GM19099 (cell line): Measurements from ENCODE around the gene PAPSS1.

ENCODE experiments used
- POLR2A ChIP-seq: IDR thresholded peaks from 3 replicates; pipeline ENCODE4 v1.6.1; 2011; ENCODE audit warnings: low read depth; ENCODE audit not compliant: insufficient read length; ENCODE audit errors: extremely low read depth

PAPSS1 gene

DNA sequence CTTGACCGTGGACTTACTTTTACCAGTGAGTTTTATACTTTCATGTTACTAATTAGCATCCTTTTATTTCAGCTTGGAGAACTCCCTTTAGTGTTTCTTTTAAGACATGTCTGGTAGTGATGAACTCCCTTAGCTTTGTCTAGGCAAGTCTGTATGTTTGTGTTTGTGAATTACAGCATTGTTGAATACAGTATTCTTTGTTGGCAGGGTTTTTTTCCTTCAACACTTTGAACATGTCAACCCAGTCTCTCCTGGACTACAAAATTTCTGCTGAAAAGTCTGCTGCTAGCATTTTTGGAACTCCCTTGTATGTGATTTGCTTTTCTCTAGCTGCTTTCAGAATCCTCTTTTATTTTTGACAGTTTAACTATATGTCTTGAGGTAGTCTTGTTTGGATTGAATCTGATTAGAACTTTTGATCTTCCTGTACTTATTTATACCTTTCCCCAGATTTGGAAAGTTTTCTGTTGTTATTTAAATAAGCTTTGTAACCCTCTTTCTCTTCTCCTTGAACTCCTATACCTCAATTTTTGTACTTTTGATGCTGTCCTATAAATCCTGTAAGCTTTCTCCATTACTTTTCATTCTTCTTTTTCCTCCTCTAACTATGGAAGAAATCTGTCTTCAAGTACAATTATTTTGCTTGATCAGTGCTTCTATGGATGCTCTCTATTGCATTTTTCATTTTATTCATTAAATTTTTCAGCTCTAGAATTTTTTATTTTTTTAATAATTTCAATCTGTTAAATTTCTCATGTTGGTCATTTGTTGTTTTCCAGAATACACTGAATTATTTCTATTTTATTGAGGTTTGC is 14.1 kb downstream of the PAPSS1 start:
- TF ChIP-seq POLR2A, result no peak

DNA sequence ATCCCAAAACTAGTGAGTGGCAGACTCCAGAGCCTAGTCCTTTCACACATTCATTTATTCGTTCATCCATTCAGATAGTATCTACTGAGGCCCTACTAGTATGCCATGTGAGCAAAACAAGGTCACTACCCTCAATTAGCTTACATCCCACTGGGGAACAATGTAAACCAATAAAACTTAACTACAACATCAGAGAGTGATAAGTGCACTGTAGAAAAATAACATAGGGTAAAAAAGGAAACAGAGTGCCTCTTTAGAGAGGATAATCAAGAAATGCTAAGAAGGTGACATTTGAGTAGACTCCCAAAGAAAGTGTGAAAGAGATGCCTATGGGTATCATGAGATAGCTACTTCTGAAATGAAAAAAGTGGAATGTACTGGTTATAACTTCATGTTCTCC is 18.5 kb downstream of the PAPSS1 start:
- no peak for TF ChIP-seq POLR2A

DNA sequence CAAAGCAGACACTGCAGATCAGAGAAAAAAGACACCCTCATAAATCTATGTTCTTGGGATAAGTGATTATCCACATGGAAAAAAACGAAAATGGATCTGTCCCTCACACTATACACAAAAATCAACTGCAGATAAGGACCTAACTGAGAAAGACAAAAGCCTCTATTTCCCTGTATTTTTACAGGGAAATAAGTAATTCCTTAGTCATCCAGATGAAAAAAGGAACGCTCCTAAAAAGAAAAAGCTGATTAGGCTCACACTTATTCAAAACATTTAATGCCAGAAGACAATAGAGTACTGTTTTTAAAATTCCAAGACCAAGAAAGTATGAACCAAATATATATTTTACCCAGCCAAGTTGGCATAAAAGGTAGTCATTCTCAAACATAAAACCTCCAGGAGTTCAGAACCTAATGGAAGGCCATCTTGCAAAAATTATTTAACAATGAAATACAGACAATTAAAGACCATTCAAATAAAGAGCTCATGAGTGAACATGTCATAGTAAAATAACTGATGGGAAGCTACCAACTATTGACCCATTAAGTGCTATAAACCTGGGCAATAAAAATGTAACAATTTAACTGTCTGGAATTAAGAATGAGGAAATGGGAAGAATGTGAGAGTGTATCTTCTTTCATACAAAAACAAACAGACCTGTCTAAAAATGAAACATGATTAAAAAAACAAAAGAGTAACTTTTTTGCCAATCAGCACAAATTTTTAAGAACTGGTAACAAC is 20.4 kb downstream of the PAPSS1 start:
- TF ChIP-seq POLR2A, result no peak

DNA sequence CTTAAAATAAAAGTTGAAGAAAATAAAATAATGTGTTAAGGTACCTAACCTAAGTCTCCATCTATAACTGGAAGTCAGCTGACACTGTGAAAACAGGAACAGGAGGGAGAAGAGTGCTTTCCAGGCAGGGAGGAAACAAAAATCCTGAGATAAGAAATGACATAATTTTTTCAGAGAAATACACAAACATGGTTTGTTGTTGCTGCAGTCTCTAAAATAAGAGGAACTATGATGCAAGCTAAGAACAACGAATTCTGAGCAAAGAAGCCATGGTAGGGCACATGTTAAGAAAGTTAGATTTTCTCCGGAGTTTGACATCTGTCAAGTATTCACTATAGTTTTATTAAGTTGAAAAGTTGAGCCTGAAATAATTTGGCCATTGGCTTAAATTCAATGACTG is 26.9 kb downstream of the PAPSS1 start:
- no peak for TF ChIP-seq POLR2A

DNA sequence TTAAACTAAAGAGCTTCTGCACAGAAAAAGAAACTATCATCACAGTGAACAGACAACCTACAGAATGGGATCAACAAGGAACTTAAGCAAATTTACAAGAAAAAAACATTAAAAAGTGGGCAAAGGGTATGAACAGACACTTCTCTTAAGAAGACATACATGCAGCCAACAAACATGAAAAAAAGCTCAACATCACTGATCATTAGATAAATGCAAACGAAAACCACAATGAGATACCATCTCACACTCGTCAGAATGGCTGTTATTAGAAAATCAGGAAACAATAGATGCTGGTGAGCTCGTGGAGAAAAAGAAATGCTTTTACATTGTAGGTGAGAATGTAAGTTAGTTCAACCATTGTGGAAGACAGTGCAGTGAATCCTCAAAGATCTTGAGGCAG is 27.8 kb downstream of the PAPSS1 start:
- TF ChIP-seq POLR2A, result no peak

DNA sequence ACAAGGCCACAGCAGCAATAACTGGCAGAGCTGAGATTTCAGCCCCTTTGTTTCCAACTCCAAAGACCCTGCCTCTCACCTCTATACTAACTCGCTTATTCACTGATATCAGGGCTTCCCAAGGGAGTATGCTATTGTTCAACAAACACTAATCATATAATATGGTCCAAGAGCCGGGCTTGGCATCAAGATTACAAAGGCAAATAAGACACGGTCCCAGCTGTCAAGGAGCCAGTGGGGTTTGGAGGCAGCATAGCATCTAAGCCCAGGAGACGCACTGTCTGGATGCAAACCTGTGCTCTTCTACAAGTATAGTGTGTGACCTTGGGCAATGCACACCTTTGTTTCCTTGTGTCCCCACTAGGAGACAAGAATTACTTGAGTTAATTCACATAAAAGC is 28.7 kb downstream of the PAPSS1 start:
- no peak for TF ChIP-seq POLR2A

DNA sequence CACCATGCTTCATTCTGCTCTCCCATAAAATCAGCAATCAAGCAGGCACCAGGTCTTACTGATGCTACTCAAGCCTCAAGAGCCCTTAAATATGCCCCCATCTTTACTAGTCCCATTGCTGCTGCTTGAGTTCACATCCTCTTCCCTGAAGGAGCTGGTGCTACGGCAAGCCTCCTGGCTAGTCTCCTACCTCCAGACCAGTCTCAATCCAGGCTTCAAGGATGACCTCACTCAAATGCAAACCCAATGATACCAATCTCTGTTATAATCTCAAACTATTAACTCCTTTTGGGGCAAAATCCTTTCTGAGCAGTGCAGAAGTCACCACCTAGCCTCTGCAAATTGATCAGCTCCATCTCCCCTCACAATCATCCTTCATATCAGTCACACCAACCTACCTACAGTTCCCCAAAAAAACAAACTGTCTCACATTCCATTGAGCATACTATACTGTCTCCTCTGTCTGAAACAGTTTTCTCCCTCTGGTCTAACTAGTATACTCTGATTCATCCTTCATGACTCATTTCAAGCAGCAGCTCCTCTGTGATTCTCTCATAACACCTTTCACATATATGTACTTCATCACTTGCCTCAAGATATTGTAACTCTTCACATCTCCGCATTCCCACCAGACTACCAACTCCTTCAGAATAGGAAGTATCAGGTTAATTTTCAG is 30.0 kb downstream of the PAPSS1 start:
- TF ChIP-seq POLR2A, result no peak

DNA sequence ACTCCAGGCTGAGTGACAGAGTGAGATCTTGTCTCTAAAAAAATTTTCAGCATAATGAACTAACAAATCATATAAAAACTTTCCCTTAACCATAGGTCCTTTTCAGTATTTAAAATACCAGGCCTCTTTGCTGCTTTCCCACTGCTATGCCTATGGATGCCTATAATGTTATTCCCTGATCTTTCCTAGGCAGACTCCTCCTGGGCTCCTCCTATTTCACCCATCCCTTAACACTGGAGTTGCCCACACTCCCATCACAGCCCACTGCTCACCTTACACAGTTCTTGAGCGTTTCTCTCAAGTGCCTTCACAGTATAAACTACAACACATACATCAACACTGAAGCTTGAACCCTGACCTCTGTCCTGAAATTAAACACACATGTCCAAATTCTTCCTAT is 31.6 kb downstream of the PAPSS1 start:
- TF ChIP-seq POLR2A, result no peak

DNA sequence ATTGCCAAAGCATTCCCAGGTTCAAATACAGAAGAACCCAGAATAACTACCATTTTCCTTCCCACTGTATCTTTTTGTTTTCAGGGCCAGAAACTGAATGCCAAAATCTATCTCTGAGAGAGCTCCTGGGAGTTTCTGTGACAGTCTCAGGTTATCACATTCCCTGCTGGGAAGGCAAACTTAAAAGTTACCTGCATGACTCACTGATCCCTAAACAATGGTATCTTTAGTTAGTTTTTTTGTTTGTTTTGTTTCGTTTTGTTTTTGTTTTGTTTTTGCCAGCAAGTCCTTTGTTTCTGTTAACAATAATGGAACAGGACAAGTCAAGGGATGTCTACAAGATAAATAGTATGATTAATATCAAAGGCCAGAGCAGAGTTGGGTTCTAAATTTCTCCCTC is 34.3 kb downstream of the PAPSS1 start:
- TF ChIP-seq POLR2A, result no peak

DNA sequence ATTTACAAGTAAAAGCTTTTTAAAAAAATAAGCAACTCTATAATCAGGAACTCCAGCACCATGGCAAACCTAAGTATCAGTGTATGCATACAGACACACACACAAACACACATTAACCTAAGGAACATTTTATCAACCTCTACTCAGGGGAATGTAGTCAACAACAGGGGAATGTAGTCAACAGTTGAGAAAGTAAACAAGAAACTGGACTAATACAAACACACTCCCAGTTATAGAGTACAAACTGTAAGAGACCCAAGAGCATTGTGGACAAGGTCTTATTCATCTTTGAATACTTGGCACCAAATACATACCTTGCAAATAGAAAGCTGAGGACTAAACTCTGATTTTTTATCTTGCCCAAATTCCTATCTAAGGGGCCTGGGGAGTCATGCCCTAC is 36.2 kb downstream of the PAPSS1 start:
- TF ChIP-seq POLR2A, result no peak

DNA sequence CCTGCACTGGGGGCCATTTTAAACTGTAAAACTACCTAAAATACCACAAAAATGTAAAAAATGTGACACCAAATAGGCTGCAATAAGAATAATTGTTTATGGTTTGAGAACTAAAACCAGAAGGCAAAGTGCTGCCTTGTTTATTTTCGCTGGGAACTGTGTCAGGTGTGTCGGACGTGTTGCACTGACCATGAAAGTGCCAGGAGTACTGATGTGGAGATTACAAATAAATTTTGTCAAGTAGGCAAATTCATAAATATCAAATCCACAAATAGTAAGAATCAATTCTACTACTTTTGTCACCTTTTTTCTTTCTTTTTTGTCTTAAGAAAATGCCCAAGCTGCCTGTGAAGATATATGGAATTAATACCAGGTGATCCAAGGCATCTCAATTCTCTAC is 37.7 kb downstream of the PAPSS1 start:
- TF ChIP-seq POLR2A, result no peak

DNA sequence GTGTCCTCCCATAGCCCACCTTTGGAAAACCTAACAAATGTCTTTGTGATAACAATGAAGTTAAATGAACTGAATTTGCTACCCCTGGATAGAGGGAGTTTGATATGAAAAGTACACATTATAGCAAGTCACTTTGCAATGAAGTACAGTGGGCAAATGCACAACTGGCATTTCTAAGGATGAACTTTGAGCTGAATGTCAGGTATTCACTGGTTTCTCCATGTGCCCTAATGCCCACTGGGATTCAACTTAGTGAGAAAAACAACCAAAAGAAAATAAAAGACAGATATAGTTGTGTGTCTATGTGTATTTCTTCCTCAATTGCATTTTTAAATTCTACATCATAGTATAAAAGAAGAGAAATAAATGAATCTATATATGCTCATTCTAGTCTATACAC is 51.0 kb downstream of the PAPSS1 start:
- TF ChIP-seq POLR2A, result no peak

DNA sequence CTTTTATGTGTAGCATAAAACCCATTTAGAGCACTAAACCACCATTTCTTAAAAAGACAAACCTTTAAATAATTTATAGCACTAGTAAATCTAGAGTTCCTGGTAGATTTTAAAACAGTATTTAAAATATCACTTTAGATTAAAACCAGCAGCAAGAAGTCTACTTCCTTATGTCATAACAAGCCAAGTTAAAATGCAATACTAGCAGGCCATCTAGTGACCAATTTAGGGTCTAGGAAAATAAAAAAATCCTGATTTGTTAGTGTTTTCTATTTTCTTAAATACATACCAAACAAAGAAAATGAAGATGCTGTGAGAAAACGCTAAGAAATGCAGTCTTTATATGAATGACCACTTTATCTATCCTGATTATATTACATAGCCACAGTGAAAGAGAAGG is 53.9 kb downstream of the PAPSS1 start:
- no peak for TF ChIP-seq POLR2A

DNA sequence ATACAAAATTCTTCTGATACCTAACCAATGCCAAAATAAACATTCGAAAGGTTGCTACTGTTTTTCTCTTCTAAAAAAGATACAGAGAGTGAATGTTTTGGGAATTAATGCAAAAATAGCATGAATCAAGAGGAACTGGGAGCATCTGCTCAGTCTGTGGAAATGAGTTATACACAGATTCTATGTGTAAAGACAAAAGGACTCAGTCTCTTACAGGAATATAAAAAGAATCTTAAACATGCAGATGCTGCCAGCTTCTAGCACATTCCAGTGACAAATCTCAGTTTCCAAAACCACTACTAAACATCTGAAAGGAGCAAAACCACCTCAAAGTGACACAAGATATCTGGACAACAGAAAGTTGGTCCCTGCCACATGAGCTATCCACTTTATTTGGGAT is 55.0 kb downstream of the PAPSS1 start:
- no peak for TF ChIP-seq POLR2A

DNA sequence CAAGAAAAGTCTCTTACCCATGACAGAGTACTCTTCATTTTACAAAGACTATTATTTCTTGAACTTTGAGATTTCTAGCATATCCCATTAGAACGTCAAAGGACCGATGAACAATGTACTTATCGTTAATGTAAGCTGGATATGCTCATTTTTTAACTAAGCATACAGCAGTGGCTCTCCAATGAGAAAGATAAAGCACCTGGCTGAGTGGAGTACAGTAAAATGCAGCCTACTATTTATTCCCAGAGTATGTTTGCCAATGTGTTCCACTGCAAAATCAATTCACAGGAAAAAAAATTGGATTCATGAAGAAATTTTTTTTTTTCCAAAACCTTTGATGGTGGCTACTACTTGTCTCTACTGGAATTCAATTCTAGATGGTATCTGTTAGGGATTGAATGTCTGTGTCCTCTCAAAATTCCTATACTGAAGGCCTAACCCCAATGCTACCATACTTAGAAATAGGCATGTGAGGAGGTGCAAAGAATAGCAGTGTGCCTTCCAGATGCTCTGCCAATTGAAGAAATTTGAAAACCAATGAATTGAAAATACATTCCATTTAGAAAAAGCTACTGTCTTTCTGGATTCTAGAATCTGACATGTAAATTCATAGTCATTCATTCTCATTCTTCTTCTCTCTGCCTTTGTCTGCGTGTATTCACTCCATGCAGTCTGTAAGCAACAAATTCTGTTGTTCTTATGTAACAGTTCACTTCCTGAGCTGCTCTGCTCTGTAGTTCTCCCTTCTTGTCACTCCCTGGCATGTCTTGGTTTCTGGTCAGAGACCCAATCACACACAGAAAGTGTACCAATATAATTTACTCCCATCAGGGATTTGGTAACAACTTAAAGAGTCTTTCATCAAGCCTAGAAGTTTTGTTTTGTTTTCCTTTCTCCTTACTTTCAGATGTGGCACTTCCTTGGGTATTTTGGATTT is 61.4 kb downstream of the PAPSS1 start:
- TF ChIP-seq POLR2A, result no peak
